H1 (cell line): ENCODE measurements around the gene TMX3. TPM values are rescaled to one million over a fixed set of nuclear protein-coding genes. Genes with fewer than 3 reads are reported as not detected.
A peak's percentile ranks its signal among the peaks of the same experiment; 100 is the strongest.

Experiments used
- ASH2L ChIP-seq: fragments of 200-600, 300-600 bp; sonication (generic); IDR thresholded peaks from one replicate; pipeline ENCODE4 v1.7.1; 2017; ENCODE audit warnings: low read length
- ATF3 ChIP-seq: IDR thresholded peaks from 2 replicates; pipeline ENCODE4 v1.6.1; 2011; ENCODE audit warnings: low read depth, mild to moderate bottlenecking, low read length; ENCODE audit not compliant: insufficient read depth
- CBX8 ChIP-seq: fragments of 300-800, 300-1000 bp; sonication (generic); IDR thresholded peaks from 2 replicates; pipeline ENCODE4 v1.7.1; 2016; ENCODE audit warnings: low read depth, low read length, borderline replicate concordance
- CHD2 ChIP-seq: IDR thresholded peaks from 2 replicates; pipeline ENCODE4 v1.6.1; 2012; ENCODE audit warnings: low read length, improper control_type of control experiment
- E2F6 ChIP-seq: IDR thresholded peaks from 2 replicates; pipeline ENCODE4 v1.6.1; 2012; ENCODE audit warnings: inconsistent platforms
- EGR1 ChIP-seq: IDR thresholded peaks from 2 replicates; pipeline ENCODE4 v1.6.1; 2011; ENCODE audit warnings: low read depth, low read length, borderline replicate concordance
- FOSL1 ChIP-seq: IDR thresholded peaks from 2 replicates; pipeline ENCODE4 v1.6.1; 2011; ENCODE audit warnings: mild to moderate bottlenecking, low read depth, low read length, moderate library complexity; ENCODE audit not compliant: insufficient read depth
- HDAC6 ChIP-seq: IDR thresholded peaks from one replicate; pipeline ENCODE4 v1.7.1; 2012; ENCODE audit warnings: low read depth, mild to moderate bottlenecking, inconsistent platforms, low read length, moderate library complexity
- JUN ChIP-seq: IDR thresholded peaks from 2 replicates; pipeline ENCODE4 v1.6.1; 2011; ENCODE audit warnings: low read depth, mild to moderate bottlenecking, improper control_type of control experiment, low read length
- MAX ChIP-seq: IDR thresholded peaks from 2 replicates; pipeline ENCODE4 v1.6.1; 2012; ENCODE audit warnings: inconsistent platforms
- PHF8 ChIP-seq: fragments of 200-600 bp; sonication (generic); conservative IDR thresholded peaks from 2 replicates; pipeline ENCODE4 v1.7.1; 2012; ENCODE audit warnings: low read depth, mild to moderate bottlenecking, inconsistent platforms, low read length, moderate library complexity
- POLR2A ChIP-seq, 2 experiments: IDR thresholded peaks; 1 replicate in 1 of 2; 2 replicates in 1 of 2; pipeline ENCODE4 v1.6.1; 2011; ENCODE audit warnings: low read depth in 2 of 2, low read length in 2 of 2, mild to moderate bottlenecking in 2 of 2; ENCODE audit errors: control extremely low read depth in 1 of 2
- POLR2AphosphoS5 ChIP-seq: IDR thresholded peaks from 2 replicates; pipeline ENCODE4 v1.6.1; 2011; ENCODE audit warnings: low read depth, low read length
- RAD21 ChIP-seq, 2 experiments: IDR thresholded peaks in 1 of 2; conservative IDR thresholded peaks in 1 of 2; 2 replicates each; pipeline ENCODE4 v1.6.1; 2011; ENCODE audit warnings: low read depth in 2 of 2, low read length in 2 of 2, improper control_type of control experiment in 1 of 2, inconsistent platforms in 1 of 2, mild to moderate bottlenecking in 1 of 2, moderate library complexity in 1 of 2
- RFX5 ChIP-seq: IDR thresholded peaks from 2 replicates; pipeline ENCODE4 v1.6.1; 2011; ENCODE audit warnings: low read depth, low read length, improper control_type of control experiment, borderline replicate concordance
- SIN3A ChIP-seq, 2 experiments: IDR thresholded peaks in 1 of 2; conservative IDR thresholded peaks in 1 of 2; 2 replicates each; pipeline ENCODE4 v1.6.1; 2011 to 2012; ENCODE audit warnings: low read length in 2 of 2, improper control_type of control experiment in 1 of 2, low read depth in 1 of 2, mild to moderate bottlenecking in 1 of 2
- SP1 ChIP-seq: IDR thresholded peaks from 2 replicates; pipeline ENCODE4 v1.6.1; 2011; ENCODE audit warnings: low read depth, low read length
- SP4 ChIP-seq: IDR thresholded peaks from 2 replicates; pipeline ENCODE4 v1.6.1; 2012; ENCODE audit warnings: low read length, inconsistent platforms
- SUZ12 ChIP-seq: fragments of 200-600 bp; sonication (generic); IDR thresholded peaks from 2 replicates; pipeline ENCODE4 v1.6.1; 2012; ENCODE audit warnings: mild to moderate bottlenecking, inconsistent platforms, low read length, moderate library complexity, mixed read lengths
- TCF12 ChIP-seq: IDR thresholded peaks from 2 replicates; pipeline ENCODE4 v1.6.1; 2011; ENCODE audit warnings: low read depth, mild to moderate bottlenecking, low read length
- polyA plus RNA-seq, 7 experiments: library from polyadenylated mRNA; depleted of rRNA in 3 of 7; stranded (reverse) in 5 of 7; unstranded in 2 of 7; fragments of >200 nt in 5 of 7; fragments of 200-250 nt in 2 of 7; gene quantifications; 1 replicate in 5 of 7; 2 replicates in 1 of 7; 4 replicates in 1 of 7; pipeline versions ENCODE4 v1.2.1 to v1.2.3, GENCODE V29; 2011 to 2013; ENCODE audit warnings: missing spikeins in 2 of 7, mixed read lengths in 2 of 7
- total RNA-seq: library from RNA; stranded (reverse); fragmentation: NEBNext Ultra II Directional; extraction: Animal tissue kit (Norgen Biotek cat#: 25700); gene quantifications from 2 replicates; pipeline ENCODE4 v1.2.1, GENCODE V29; 2021

The TMX3 gene
- total and polyA plus RNA-seq, 2 of the 8 experiments (the other 6 are each of a cell fraction or from before 2014, with no cell fraction given) = 12.6 to 29.0 TPM

- no peak for TF ChIP-seq POLR2AphosphoS5
- TF ChIP-seq POLR2A (IDR thresholded peaks at IDR 0.05; ENCODE audit: control extremely low read depth in 1 of 2, low read depth in 2 of 2, low read length in 2 of 2) = peak in 1 of 2 experiments; percentile 57; a peak in 1 of 3 replicates
- peak; percentile 69 for TF ChIP-seq SP4
- TF ChIP-seq MAX = peak; percentile 99
- TF ChIP-seq ASH2L = peak; percentile 66
- no peak for TF ChIP-seq HDAC6
- 0 out of 2 replicates have a peak, but pooled peaks have one; percentile 6 for TF ChIP-seq EGR1
- no peak for TF ChIP-seq SUZ12
- no peak for TF ChIP-seq RAD21 (IDR thresholded peaks at IDR 0.05 in 1 of 2, conservative IDR thresholded peaks at IDR 0.05 in 1 of 2; ENCODE audit: low read depth in 2 of 2, low read length in 2 of 2)
- TF ChIP-seq E2F6 = peak; percentile 99
- TF ChIP-seq ATF3 = 0 out of 2 replicates have a peak, but pooled peaks have one; percentile 10
- no peak for TF ChIP-seq TCF12
- TF ChIP-seq CBX8 = no peak
- no peak for TF ChIP-seq JUN
- no peak for TF ChIP-seq FOSL1
- TF ChIP-seq SIN3A (conservative IDR thresholded peaks at IDR 0.05 in 1 of 2, IDR thresholded peaks at IDR 0.05 in 1 of 2; ENCODE audit: low read depth in 1 of 2, low read length in 2 of 2) = no peak
- no peak for TF ChIP-seq CHD2
- no peak for TF ChIP-seq RFX5
- TF ChIP-seq PHF8 = peak; percentile 78; the same call in 1 of the 2 replicates
- no peak for TF ChIP-seq SP1
These were observed at the start of gene TMX3 (continued) for GRCh38 chr18:68714712-68715496.
